ENCODE measurements around the gene ZWINT.

GRCh38 chr10:56383806-56384205, 22.7 kb upstream of the ZWINT start:
- no peak for TF ChIP-seq EZH2 (IDR thresholded peaks at IDR 0.05)
- no peak for TF ChIP-seq POLR2AphosphoS5 (IDR thresholded peaks at IDR 0.05; ENCODE audit: borderline replicate concordance, low read depth, low read length)
- no peak for TF ChIP-seq FOXP2 (optimal IDR thresholded peaks at IDR 0.05; ENCODE audit: control extremely low read depth, extremely low read length, insufficient read depth)

All from SK-N-MC (cell line).